ENCODE data around the gene PI4KB. TPM values are rescaled to one million over a fixed set of nuclear protein-coding genes. Genes with fewer than 3 reads are reported as not detected.

Gene PI4KB
- total and polyA plus RNA-seq, 9 of the 15 experiments (the other 6 are each of a cell fraction or from before 2014, with no cell fraction given): 3.1 to 65.4 (median 45.1) TPM

DNA sequence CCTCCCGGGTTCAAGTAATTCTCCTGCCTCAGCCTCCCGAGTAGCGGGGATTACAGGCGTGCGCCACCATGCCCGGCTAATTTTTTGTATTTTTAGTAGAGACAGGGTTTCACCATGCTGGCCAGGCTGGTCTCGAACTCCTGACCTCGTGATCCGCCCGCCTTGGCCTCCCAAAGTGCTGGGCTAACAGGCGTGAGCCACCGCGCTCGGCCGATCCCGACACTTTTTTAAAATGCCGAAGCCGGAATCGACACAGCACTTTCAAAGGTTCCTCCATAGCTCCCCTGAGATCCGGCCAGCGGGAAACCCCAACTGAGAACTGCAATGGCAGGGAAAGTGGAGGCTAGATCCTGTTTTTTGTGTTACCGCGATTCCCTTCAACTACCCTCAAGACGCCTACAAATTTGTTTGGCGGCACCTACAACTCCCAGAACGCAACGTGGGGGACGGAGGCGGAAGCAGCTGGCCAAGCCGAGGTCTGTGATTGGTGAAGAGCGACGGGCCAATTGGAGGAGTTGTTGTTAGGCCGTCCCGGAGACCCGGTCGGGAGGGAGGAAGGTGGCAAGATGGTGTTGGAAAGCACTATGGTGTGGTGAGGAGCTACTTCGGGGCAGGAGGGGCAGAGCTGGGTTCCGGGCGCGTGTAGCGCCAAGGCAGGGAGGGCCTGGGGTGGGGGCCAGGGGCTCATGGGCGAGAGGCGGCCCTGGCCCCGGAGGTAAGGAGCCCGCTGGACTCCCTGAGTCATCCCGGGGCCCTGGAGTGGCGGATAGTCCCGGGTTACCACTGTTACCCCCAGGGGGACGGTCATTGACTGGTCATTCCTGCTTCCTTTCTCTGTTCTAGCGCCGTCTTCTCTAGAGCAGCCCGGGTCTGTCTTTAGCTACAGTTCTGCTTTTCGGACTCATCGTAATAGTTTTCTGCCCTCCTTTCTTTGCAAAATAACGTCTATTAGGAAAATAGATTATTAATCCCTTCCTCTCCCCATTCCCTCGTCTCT lies 72.7 kb downstream of the PI4KB start, which contains the start of gene PSMD4 (continued):
- TF ChIP-seq, protein P1, sequence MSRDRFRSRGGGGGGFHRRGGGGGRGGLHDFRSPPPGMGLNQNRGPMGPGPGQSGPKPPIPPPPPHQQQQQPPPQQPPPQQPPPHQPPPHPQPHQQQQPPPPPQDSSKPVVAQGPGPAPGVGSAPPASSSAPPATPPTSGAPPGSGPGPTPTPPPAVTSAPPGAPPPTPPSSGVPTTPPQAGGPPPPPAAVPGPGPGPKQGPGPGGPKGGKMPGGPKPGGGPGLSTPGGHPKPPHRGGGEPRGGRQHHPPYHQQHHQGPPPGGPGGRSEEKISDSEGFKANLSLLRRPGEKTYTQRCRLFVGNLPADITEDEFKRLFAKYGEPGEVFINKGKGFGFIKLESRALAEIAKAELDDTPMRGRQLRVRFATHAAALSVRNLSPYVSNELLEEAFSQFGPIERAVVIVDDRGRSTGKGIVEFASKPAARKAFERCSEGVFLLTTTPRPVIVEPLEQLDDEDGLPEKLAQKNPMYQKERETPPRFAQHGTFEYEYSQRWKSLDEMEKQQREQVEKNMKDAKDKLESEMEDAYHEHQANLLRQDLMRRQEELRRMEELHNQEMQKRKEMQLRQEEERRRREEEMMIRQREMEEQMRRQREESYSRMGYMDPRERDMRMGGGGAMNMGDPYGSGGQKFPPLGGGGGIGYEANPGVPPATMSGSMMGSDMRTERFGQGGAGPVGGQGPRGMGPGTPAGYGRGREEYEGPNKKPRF (IDR thresholded peaks at IDR 0.05; ENCODE audit: low read depth, low read length): no peak
- TF ChIP-seq, protein P2, sequence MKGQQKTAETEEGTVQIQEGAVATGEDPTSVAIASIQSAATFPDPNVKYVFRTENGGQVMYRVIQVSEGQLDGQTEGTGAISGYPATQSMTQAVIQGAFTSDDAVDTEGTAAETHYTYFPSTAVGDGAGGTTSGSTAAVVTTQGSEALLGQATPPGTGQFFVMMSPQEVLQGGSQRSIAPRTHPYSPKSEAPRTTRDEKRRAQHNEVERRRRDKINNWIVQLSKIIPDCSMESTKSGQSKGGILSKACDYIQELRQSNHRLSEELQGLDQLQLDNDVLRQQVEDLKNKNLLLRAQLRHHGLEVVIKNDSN (CRISPR knock-in tag; IDR thresholded peaks at IDR 0.05): no peak
- TF ChIP-seq, protein P3, sequence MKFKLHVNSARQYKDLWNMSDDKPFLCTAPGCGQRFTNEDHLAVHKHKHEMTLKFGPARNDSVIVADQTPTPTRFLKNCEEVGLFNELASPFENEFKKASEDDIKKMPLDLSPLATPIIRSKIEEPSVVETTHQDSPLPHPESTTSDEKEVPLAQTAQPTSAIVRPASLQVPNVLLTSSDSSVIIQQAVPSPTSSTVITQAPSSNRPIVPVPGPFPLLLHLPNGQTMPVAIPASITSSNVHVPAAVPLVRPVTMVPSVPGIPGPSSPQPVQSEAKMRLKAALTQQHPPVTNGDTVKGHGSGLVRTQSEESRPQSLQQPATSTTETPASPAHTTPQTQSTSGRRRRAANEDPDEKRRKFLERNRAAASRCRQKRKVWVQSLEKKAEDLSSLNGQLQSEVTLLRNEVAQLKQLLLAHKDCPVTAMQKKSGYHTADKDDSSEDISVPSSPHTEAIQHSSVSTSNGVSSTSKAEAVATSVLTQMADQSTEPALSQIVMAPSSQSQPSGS (CRISPR knock-in tag; IDR thresholded peaks at IDR 0.05): no peak
- TF ChIP-seq, protein P4, sequence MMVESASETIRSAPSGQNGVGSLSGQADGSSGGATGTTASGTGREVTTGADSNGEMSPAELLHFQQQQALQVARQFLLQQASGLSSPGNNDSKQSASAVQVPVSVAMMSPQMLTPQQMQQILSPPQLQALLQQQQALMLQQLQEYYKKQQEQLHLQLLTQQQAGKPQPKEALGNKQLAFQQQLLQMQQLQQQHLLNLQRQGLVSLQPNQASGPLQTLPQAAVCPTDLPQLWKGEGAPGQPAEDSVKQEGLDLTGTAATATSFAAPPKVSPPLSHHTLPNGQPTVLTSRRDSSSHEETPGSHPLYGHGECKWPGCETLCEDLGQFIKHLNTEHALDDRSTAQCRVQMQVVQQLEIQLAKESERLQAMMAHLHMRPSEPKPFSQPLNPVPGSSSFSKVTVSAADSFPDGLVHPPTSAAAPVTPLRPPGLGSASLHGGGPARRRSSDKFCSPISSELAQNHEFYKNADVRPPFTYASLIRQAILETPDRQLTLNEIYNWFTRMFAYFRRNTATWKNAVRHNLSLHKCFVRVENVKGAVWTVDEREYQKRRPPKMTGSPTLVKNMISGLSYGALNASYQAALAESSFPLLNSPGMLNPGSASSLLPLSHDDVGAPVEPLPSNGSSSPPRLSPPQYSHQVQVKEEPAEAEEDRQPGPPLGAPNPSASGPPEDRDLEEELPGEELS (CRISPR knock-in tag; IDR thresholded peaks at IDR 0.05; ENCODE audit: borderline replicate concordance): no peak
- TF ChIP-seq, protein P5, sequence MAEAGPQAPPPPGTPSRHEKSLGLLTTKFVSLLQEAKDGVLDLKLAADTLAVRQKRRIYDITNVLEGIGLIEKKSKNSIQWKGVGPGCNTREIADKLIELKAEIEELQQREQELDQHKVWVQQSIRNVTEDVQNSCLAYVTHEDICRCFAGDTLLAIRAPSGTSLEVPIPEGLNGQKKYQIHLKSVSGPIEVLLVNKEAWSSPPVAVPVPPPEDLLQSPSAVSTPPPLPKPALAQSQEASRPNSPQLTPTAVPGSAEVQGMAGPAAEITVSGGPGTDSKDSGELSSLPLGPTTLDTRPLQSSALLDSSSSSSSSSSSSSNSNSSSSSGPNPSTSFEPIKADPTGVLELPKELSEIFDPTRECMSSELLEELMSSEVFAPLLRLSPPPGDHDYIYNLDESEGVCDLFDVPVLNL (CRISPR knock-in tag; IDR thresholded peaks at IDR 0.05; ENCODE audit: low read depth): no peak
- no peak for TF ChIP-seq ZNF586 (CRISPR knock-in tag; conservative IDR thresholded peaks at IDR 0.05)
